DND-41 (cell line): ENCODE data around the gene MACROD2.

Source experiments
- ATAC-seq: fragments of 200-7000 bp; cut with Tn5 transposase; 3 replicates; pipeline ENCODE4 v1.9.1; 2021; ENCODE audit warnings: low read depth; ENCODE audit not compliant: insufficient read depth
- DNase-seq: peaks from one replicate; pipeline ENCODE4 v3.0.0-alpha.2; 2020
- H2AFZ ChIP-seq: 2 replicates; pipeline ENCODE4 v1.6.0; 2012; ENCODE audit warnings: low read depth, low read length
- H3K27ac ChIP-seq: 2 replicates; pipeline ENCODE4 v1.5.1; 2012; ENCODE audit warnings: low read length, inconsistent platforms
- H3K27me3 ChIP-seq: fragments of 200-600 bp; sonication (generic); 2 replicates; pipeline ENCODE4 v1.6.0; 2012; ENCODE audit warnings: low read length, mild to moderate bottlenecking, inconsistent platforms; ENCODE audit not compliant: insufficient read depth, poor library complexity
- H3K36me3 ChIP-seq: 2 replicates; pipeline ENCODE4 v1.5.1; 2012; ENCODE audit warnings: low read length, inconsistent platforms; ENCODE audit not compliant: insufficient read depth
- H3K4me1 ChIP-seq: 2 replicates; pipeline ENCODE4 v1.5.1; 2012; ENCODE audit warnings: mild to moderate bottlenecking, low read length; ENCODE audit not compliant: insufficient read depth
- H3K4me2 ChIP-seq: 2 replicates; pipeline ENCODE4 v1.6.0; 2012; ENCODE audit warnings: mild to moderate bottlenecking, moderate library complexity, low read length, inconsistent platforms; ENCODE audit not compliant: insufficient read depth
- H3K4me3 ChIP-seq, 2 experiments: fragments of 200-600 bp in 1 of 2; shearing (Covaris generic) in 1 of 2; 2 replicates each; pipeline ENCODE4 v1.5.1; 2012 to 2016; ENCODE audit warnings: inconsistent platforms in 2 of 2, low read length in 2 of 2, mild to moderate bottlenecking in 2 of 2, low read depth in 1 of 2, moderate library complexity in 1 of 2
- H3K79me2 ChIP-seq: 2 replicates; pipeline ENCODE4 v1.6.0; 2012; ENCODE audit warnings: low read length, inconsistent platforms; ENCODE audit not compliant: insufficient read depth
- H3K9ac ChIP-seq: 2 replicates; pipeline ENCODE4 v1.6.0; 2012; ENCODE audit warnings: low read depth, mild to moderate bottlenecking, inconsistent platforms, low read length, moderate library complexity
- H3K9me3 ChIP-seq: 2 replicates; pipeline ENCODE4 v1.5.1; 2012; ENCODE audit warnings: low read length, moderate library complexity, mild to moderate bottlenecking, inconsistent platforms; ENCODE audit not compliant: insufficient read depth, severe bottlenecking
- H4K20me1 ChIP-seq: 2 replicates; pipeline ENCODE4 v1.6.0; 2012; ENCODE audit warnings: low read length; ENCODE audit not compliant: insufficient read depth
- EZH2 ChIP-seq: IDR thresholded peaks from 3 replicates; pipeline ENCODE4 v1.6.1; 2012; ENCODE audit warnings: borderline replicate concordance, low read depth, mild to moderate bottlenecking, moderate library complexity, low read length, inconsistent platforms; ENCODE audit not compliant: severe bottlenecking
- TF ChIP-seq, protein P1 (sequence below): IDR thresholded peaks from 2 replicates; pipeline ENCODE4 v1.5.1; 2012; ENCODE audit warnings: borderline replicate concordance, low read length, moderate library complexity, mild to moderate bottlenecking; ENCODE audit not compliant: poor library complexity, severe bottlenecking; ENCODE audit errors: extremely low read depth

Gene MACROD2

GRCh38 chr20:15924556-15924955 is 1929.2 kb downstream of the MACROD2 start:
- DNase-seq (no peak), ATAC-seq (no peak)
- Histone ChIP-seq H3K9ac (no peak overlapping the region), H3K9me3 (no peaks in the 10 kb centered on the region), H3K4me2 (no peak overlapping the region), H3K4me3 (no peak overlapping the region), H2AFZ (no peak overlapping the region), H3K36me3 (no peaks in the 10 kb centered on the region), H3K27me3 (no peaks in the 10 kb centered on the region), H3K27ac (no peak overlapping the region), H4K20me1 (no peaks in the 10 kb centered on the region), H3K79me2 (no peaks in the 10 kb centered on the region), H3K4me1 (no peaks in the 10 kb centered on the region)
- no peak for TF ChIP-seq EZH2
- TF ChIP-seq, protein P1, sequence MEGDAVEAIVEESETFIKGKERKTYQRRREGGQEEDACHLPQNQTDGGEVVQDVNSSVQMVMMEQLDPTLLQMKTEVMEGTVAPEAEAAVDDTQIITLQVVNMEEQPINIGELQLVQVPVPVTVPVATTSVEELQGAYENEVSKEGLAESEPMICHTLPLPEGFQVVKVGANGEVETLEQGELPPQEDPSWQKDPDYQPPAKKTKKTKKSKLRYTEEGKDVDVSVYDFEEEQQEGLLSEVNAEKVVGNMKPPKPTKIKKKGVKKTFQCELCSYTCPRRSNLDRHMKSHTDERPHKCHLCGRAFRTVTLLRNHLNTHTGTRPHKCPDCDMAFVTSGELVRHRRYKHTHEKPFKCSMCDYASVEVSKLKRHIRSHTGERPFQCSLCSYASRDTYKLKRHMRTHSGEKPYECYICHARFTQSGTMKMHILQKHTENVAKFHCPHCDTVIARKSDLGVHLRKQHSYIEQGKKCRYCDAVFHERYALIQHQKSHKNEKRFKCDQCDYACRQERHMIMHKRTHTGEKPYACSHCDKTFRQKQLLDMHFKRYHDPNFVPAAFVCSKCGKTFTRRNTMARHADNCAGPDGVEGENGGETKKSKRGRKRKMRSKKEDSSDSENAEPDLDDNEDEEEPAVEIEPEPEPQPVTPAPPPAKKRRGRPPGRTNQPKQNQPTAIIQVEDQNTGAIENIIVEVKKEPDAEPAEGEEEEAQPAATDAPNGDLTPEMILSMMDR: no peak

DNA sequence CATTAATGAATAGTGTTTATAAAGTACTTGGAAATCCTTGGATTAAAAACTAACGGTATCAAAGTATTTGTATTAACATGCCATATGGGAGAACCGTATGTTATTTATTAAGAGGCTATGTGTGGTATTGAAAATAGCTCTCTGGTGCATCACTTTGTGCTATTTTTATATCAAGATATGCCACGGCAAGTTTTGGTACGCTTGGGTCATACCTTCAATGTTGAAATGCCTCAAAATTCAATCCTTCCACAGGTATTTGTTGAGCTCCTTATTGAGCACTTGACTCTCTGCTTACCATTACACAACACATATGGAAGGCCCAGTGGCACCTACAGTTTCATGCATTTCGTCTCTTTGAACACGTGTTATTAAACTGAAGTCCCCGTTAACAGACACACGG is 1930.1 kb downstream of the MACROD2 start:
- no peak for DNase-seq
- H3K9me3 ChIP-seq: no peaks in the 10 kb centered on the region
- no peak overlapping the region for H3K4me3 ChIP-seq
- H3K27me3 ChIP-seq: no peaks in the 10 kb centered on the region
- no peak for ATAC-seq
- H3K27ac ChIP-seq: no peak overlapping the region
- no peaks in the 10 kb centered on the region for H3K4me1 ChIP-seq
- no peak for TF ChIP-seq EZH2
- TF ChIP-seq, protein P1: no peak
- H4K20me1 ChIP-seq: no peaks in the 10 kb centered on the region
- no peak overlapping the region for H3K9ac ChIP-seq
- H3K4me2 ChIP-seq: no peak overlapping the region
- no peak overlapping the region for H2AFZ ChIP-seq
- no peaks in the 10 kb centered on the region for H3K36me3 ChIP-seq
- no peaks in the 10 kb centered on the region for H3K79me2 ChIP-seq

DNA sequence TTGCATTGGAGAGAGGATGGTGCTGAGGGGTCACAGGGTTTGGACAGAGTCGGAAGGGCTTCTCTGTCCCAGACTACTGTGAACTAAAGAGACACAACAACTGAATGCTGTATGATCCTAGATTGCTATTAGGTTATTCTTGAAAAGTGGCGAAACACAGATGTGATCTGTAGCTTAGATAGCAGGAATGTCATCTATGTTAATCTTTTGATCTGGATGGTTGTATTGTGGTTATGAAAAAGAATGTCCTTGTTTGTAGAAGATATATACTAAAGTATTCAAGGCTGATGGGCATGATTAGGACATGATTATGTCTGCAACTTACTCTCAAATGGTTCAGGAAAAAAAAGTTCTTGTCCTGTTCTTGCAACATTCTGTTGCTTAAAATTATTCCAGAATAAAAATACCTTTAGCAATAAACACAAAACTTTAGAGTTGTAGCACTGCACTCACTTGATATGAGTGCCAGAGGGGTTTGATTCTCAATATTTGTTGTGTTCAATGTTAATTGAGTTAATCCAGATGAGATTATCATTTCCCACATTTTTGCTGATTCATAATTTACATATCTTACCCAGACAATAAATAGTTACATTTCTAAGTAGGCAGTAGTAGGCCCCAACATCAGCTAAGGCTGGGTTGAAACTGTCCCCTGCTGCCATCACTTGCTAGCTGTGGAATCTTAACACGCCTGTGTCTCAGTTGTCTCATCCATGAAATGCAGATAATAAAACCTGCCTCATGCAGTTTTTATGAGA is 1932.8 kb downstream of the MACROD2 start:
- no peak for ATAC-seq
- no peaks in the 10 kb centered on the region for H3K27me3 ChIP-seq

More for the DNA sequence above, 1932.8 kb downstream of the MACROD2 start:
- Histone ChIP-seq H4K20me1 (no peaks in the 10 kb centered on the region), H2AFZ (no peak overlapping the region), H3K4me1 (no peaks in the 10 kb centered on the region), H3K36me3 (no peaks in the 10 kb centered on the region), H3K9ac (no peak overlapping the region), H3K79me2 (no peaks in the 10 kb centered on the region), H3K4me2 (no peak overlapping the region), H3K9me3 (no peaks in the 10 kb centered on the region), H3K4me3 (no peak overlapping the region), H3K27ac (no peak overlapping the region)
- DNase-seq: no peak
- no peak for TF ChIP-seq EZH2
- TF ChIP-seq, protein P1: no peak
